Nephron (organoid): Measurements from ENCODE around the gene RALGPS1.

ENCODE experiments used
- H3K27ac Mint-ChIP-seq, 3 experiments: 2 replicates each; pipeline ENCODE4 v1.8.0; 2020; ENCODE audit warnings: mixed read lengths in 3 of 3, mild to moderate bottlenecking in 2 of 3, moderate library complexity in 1 of 3
- H3K27me3 Mint-ChIP-seq: 2 replicates; pipeline ENCODE4 v1.8.0; 2021; ENCODE audit warnings: low read depth, mild to moderate bottlenecking, moderate library complexity, mixed read lengths
- H3K36me3 Mint-ChIP-seq: 2 replicates; pipeline ENCODE4 v1.8.0; 2020; ENCODE audit warnings: low read depth, mixed read lengths
- H3K4me1 Mint-ChIP-seq: 2 replicates; pipeline ENCODE4 v1.8.0; 2020; ENCODE audit warnings: mixed read lengths
- H3K4me3 Mint-ChIP-seq, 3 experiments: 2 replicates each; pipeline ENCODE4 v1.8.0; 2020; ENCODE audit warnings: mild to moderate bottlenecking in 3 of 3, mixed read lengths in 3 of 3, moderate library complexity in 2 of 3
- H3K9me3 Mint-ChIP-seq: 2 replicates; pipeline ENCODE4 v1.8.0; 2020; ENCODE audit warnings: mixed read lengths
- TF ChIP-seq, protein P1 (sequence below), 3 experiments: fragments of 200-600 bp; sonication (generic); IDR thresholded peaks; one replicate each; pipeline ENCODE4 v1.5.0; 2021; ENCODE audit warnings: antibody characterized with exemption in 3 of 3; ENCODE audit not compliant: unreplicated experiment in 3 of 3

The RALGPS1 gene

DNA sequence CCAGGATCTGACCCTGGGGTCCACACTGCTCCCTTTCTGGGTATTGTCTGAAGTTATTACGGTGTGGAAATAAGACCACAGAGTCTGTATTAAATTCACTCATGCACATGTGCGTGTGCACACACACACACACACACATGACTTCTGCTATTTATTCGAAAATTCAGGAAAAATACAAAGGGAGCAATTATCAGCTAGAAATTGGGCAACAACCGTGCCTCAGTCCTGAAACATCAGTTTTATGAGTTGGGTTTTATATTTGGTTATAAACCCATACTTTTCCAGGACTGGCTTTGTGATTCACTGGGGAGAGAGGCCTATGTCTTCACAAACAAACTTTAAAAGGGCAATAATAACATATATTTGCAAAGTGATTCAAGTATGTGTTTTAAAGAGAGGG, 117.7 kb downstream of the RALGPS1 start:
- H3K27ac Mint-ChIP-seq, result no peak overlapping the region
- TF ChIP-seq, protein P1, sequence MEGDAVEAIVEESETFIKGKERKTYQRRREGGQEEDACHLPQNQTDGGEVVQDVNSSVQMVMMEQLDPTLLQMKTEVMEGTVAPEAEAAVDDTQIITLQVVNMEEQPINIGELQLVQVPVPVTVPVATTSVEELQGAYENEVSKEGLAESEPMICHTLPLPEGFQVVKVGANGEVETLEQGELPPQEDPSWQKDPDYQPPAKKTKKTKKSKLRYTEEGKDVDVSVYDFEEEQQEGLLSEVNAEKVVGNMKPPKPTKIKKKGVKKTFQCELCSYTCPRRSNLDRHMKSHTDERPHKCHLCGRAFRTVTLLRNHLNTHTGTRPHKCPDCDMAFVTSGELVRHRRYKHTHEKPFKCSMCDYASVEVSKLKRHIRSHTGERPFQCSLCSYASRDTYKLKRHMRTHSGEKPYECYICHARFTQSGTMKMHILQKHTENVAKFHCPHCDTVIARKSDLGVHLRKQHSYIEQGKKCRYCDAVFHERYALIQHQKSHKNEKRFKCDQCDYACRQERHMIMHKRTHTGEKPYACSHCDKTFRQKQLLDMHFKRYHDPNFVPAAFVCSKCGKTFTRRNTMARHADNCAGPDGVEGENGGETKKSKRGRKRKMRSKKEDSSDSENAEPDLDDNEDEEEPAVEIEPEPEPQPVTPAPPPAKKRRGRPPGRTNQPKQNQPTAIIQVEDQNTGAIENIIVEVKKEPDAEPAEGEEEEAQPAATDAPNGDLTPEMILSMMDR (IDR thresholded peaks at IDR 0.05; ENCODE audit: unreplicated experiment in 3 of 3), result no peak

GRCh38 chr9:127033061-127033460, 118.5 kb downstream of the RALGPS1 start:
- Mint-ChIP-seq H3K27me3 (no peaks in the 10 kb centered on the region), H3K4me3 (no peak overlapping the region), H3K4me1 (peaks cover 21% of the 10 kb centered on the region), H3K27ac (no peak overlapping the region), H3K9me3 (no peaks in the 10 kb centered on the region), H3K36me3 (no peaks in the 10 kb centered on the region)
- TF ChIP-seq, protein P1 (IDR thresholded peaks at IDR 0.05; ENCODE audit: unreplicated experiment in 3 of 3), result no peak

More for the DNA sequence above, 117.7 kb downstream of the RALGPS1 start:
- Mint-ChIP-seq H3K9me3 (no peaks in the 10 kb centered on the region), H3K27me3 (no peaks in the 10 kb centered on the region), H3K4me1 (peaks cover 21% of the 10 kb centered on the region), H3K36me3 (no peaks in the 10 kb centered on the region), H3K4me3 (no peak overlapping the region)

- Mint-ChIP-seq H3K36me3 (no peaks in the 10 kb centered on the region), H3K4me1 (peaks cover 21% of the 10 kb centered on the region), H3K4me3 (no peak overlapping the region), H3K27ac (no peak overlapping the region), H3K9me3 (no peaks in the 10 kb centered on the region), H3K27me3 (no peaks in the 10 kb centered on the region)
- TF ChIP-seq, protein P1 (IDR thresholded peaks at IDR 0.05; ENCODE audit: unreplicated experiment in 3 of 3), result no peak
Observed at GRCh38 chr9:127033789-127034188, 119.2 kb downstream of the RALGPS1 start.

- no peaks in the 10 kb centered on the region for H3K9me3 Mint-ChIP-seq
- TF ChIP-seq, protein P1 (IDR thresholded peaks at IDR 0.05; ENCODE audit: unreplicated experiment in 3 of 3), result no peak
- no peak overlapping the region for H3K27ac Mint-ChIP-seq
- peaks cover 21% of the 10 kb centered on the region for H3K4me1 Mint-ChIP-seq
- H3K36me3 Mint-ChIP-seq, result no peaks in the 10 kb centered on the region
- H3K4me3 Mint-ChIP-seq, result no peak overlapping the region
- no peaks in the 10 kb centered on the region for H3K27me3 Mint-ChIP-seq
Observed at GRCh38 chr9:127034691-127035090, 120.1 kb downstream of the RALGPS1 start.

DNA sequence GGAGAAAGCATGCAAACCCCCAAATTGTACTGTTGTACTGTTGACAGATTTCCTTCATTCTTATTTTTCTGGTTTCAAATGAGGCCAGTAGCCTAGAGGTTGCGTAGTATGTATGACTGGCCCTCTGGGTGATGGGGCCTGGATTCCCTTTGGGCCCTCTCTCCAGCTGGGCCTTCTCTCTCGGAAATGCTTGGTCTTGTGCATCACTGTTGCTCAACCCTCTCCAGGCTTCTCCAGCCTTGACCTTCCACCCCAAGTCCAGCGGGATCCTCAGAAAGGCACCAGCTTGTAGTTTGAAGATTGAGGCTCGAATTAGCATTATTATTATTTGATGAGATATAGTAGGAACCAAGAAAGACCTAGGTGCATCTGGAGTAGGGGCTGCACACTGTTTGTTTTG, 120.8 kb downstream of the RALGPS1 start:
- no peaks in the 10 kb centered on the region for H3K27me3 Mint-ChIP-seq
- no peak overlapping the region for H3K27ac Mint-ChIP-seq
- TF ChIP-seq, protein P1 (IDR thresholded peaks at IDR 0.05; ENCODE audit: unreplicated experiment in 3 of 3), result no peak
- H3K9me3 Mint-ChIP-seq, result no peaks in the 10 kb centered on the region
- peaks cover 21% of the 10 kb centered on the region for H3K4me1 Mint-ChIP-seq
- H3K4me3 Mint-ChIP-seq, result no peak overlapping the region
- no peaks in the 10 kb centered on the region for H3K36me3 Mint-ChIP-seq

- Mint-ChIP-seq H3K36me3 (no peaks in the 10 kb centered on the region), H3K9me3 (no peaks in the 10 kb centered on the region), H3K4me3 (no peak overlapping the region), H3K27ac (no peak overlapping the region), H3K4me1 (peaks cover 21% of the 10 kb centered on the region), H3K27me3 (no peaks in the 10 kb centered on the region)
- TF ChIP-seq, protein P1 (IDR thresholded peaks at IDR 0.05; ENCODE audit: unreplicated experiment in 3 of 3), result no peak
Observed at GRCh38 chr9:127035948-127036347, 121.4 kb downstream of the RALGPS1 start.
